Measurements from ENCODE around the gene SMIM3.
"Not testable (repeated sequence)": the region's sequence is repeated elsewhere in the genome, so short reads cannot be mapped to it uniquely, and the experiment has no call there.

The SMIM3 gene

DNA sequence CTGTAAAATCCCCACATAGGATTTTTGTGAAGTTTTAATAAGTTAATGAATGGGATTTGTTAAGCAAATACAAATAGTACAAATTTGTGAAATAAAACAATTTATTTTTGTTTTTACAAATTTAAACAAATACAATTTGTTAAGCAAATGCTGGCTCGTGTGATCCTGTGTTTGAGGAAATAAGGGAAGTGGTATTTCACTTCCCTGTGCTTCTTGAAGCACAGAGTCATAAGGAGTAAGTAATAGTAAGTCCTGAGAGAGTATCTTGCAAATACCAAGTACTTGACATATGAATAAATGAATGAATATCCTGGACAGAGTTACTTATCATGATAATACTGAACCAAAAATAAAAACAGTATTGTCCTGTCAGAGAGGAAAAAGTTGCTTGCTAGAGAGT is 9.1 kb downstream of the SMIM3 start:
- no peak for DNase-seq
- in situ Hi-C loops (cut with HindIII; ENCODE audit: low pct_ligation_motif_present, low pct_unique_long_range_greater_than_20kb, low sequenced_read_pairs): no loop called here

DNA sequence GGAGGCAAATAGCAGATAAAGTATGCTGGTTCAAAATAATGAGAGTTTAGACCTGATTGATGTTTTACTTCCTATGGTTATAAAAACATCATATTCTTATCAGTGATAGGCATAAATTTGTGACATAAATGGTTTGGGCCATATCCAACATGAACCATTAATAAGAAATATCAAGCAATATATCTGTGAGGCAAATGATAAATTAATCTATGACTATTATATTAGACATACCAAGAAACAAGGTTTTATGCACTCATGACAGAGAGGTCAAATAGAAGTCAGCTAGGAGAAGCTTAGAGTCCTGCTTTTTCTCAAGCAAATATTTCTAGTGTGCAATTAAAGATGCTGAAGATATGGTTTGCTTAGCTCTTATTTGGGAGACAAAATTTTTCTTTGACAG is 10.4 kb downstream of the SMIM3 start:
- no peak for DNase-seq
- in situ Hi-C loops (cut with HindIII; ENCODE audit: low pct_ligation_motif_present, low pct_unique_long_range_greater_than_20kb, low sequenced_read_pairs): no loop called here

- no peak for DNase-seq
- in situ Hi-C loops (cut with HindIII; ENCODE audit: low pct_ligation_motif_present, low pct_unique_long_range_greater_than_20kb, low sequenced_read_pairs): no loop called here
These were observed 10.9 kb downstream of the SMIM3 start for GRCh38 chr5:150789450-150789849.

- peak; percentile 78 for DNase-seq
- in situ Hi-C loops (cut with HindIII; ENCODE audit: low pct_ligation_motif_present, low pct_unique_long_range_greater_than_20kb, low sequenced_read_pairs): no loop called here
These were observed 11.5 kb downstream of the SMIM3 start for GRCh38 chr5:150789943-150790611.

- DNase-seq: no peak
- in situ Hi-C loops (cut with HindIII; ENCODE audit: low pct_ligation_motif_present, low pct_unique_long_range_greater_than_20kb, low sequenced_read_pairs): no loop called here
These were observed 13.0 kb downstream of the SMIM3 start for GRCh38 chr5:150791536-150791935.

GRCh38 chr5:150793423-150793888 is 14.9 kb downstream of the SMIM3 start:
- DNase-seq; in situ Hi-C loops (cut with HindIII; ENCODE audit: low pct_ligation_motif_present, low pct_unique_long_range_greater_than_20kb, low sequenced_read_pairs): not testable (repeated sequence)

DNA sequence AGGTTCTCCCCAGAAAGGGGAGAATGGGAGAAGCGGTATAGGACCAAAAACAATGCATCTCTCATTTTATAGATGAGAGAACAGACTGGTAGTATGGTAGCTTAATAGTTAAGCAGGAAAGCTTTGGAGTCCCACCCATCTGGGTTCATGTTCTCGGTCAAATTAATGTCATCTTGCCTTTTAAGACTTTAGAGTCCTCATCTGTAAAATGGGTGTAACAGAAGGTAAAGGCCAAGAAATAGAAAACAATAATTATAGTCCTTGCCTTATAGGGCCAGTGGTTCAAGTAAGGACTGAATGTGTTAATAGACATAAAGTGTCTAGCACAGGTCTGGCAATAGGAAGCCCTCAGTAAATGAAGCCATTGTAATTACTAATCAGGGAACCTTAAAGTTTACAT is 16.4 kb downstream of the SMIM3 start:
- no peak for DNase-seq
- in situ Hi-C loops (cut with HindIII; ENCODE audit: low pct_ligation_motif_present, low pct_unique_long_range_greater_than_20kb, low sequenced_read_pairs): no loop called here

DNA sequence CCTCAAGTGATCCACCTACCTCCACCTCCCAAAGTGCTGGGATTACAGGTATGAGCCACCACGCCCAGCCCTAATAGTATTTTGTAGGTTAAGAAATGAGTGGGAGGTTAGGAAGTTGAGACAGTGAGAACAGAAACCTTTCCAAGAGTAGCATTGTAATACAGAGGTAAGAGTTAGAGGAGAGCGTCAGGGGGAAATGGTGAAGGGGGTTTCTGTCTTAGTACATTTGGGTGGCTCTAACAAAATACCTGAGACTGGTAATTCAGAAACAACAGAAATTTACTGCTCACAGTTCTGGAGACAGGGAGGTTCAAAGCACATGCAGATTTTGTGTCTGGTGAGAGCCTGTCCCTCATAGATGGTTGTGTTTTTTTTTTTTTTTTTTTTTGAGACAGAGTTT is 18.8 kb downstream of the SMIM3 start:
- no peak for DNase-seq
- in situ Hi-C loops (cut with HindIII; ENCODE audit: low pct_ligation_motif_present, low pct_unique_long_range_greater_than_20kb, low sequenced_read_pairs): no loop called here

DNA sequence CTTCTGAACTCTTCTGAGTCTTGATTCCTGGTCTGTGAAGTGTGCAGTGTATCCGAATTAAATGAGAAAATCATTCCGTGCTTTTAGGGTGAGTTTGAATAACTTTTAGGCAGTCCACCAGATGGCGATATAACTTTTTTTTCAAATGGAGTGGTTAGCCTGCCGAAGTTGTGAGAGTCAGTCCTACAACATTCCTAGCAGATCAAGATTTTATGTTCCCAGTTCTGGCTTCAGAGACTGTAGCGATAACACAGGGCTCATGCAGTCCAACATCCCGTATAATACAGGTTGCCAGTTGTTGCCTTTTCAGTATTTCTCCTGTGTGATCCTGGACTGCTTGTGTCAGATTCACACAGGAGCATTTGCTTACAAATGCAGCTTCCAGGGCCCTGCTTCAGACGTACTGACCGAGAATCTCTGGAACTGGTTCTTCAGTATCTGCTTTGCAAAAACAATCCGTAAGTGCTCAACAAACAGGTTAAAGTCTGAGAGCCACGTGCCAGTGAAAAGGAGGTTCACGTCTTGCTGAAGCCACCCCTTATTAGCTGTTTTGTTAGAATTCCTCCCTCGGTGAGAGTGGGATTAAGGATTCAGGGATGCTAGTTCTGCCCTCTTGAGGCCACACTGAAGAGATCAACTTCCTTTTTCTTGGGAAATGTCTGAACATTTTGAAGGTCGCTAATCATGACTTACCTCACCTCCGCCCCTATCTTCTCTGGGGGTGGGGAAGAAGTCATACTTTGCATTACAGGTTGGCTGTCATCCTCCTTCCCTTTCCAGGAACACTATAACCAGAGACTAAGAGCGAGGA is 22.8 kb downstream of the SMIM3 start:
- in situ Hi-C loops (cut with HindIII; ENCODE audit: low pct_ligation_motif_present, low pct_unique_long_range_greater_than_20kb, low sequenced_read_pairs): no loop called here
- peak; percentile 74 for DNase-seq

DNA sequence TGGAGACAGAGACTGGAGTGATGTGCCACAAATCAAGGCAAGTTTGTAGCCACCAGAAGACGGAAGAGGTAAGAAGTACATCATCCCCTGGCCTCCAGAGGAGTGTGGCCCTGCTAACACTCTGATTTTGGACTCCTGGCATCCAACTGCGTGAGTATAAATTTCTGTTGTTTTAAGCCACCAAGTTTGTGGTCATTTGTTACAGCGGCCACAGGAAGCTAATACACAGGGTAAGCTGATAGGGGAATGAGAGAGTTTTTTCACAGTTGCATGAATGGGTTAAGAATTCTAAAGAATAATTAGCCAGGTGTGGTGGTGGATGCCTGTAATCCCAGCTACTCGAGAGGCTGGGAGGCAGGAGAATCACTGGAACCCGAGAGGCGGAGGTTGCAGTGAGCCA is 25.8 kb downstream of the SMIM3 start:
- in situ Hi-C loops (cut with HindIII; ENCODE audit: low pct_ligation_motif_present, low pct_unique_long_range_greater_than_20kb, low sequenced_read_pairs): no loop called here
- no peak for DNase-seq

DNA sequence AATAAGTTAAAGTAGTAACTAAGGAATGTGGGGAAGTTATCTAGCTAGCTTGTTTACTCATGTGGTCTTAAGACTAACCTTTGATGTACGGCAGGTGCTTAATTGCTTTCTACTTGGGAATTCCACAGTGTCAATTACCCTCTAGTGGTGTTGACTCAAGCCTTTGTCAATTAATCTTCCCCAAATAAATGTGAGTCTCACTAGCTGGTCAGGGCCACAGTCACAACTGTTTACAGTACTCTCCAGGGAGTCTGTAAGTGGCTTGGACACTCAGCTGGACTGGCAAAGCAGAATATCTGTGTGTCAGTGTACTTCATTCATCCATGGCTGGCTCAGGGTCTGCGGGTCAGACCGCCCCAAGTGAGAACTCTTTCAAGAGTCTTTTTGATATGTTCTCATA is 30.8 kb downstream of the SMIM3 start:
- in situ Hi-C loops (cut with HindIII; ENCODE audit: low pct_ligation_motif_present, low pct_unique_long_range_greater_than_20kb, low sequenced_read_pairs): no loop called here

GRCh38 chr5:150815010-150815409 is 36.5 kb downstream of the SMIM3 start:
- in situ Hi-C loops (cut with HindIII; ENCODE audit: low pct_ligation_motif_present, low pct_unique_long_range_greater_than_20kb, low sequenced_read_pairs): no loop called here
- DNase-seq: no peak

More for the DNA sequence above, 30.8 kb downstream of the SMIM3 start:
- DNase-seq: no peak

DNA sequence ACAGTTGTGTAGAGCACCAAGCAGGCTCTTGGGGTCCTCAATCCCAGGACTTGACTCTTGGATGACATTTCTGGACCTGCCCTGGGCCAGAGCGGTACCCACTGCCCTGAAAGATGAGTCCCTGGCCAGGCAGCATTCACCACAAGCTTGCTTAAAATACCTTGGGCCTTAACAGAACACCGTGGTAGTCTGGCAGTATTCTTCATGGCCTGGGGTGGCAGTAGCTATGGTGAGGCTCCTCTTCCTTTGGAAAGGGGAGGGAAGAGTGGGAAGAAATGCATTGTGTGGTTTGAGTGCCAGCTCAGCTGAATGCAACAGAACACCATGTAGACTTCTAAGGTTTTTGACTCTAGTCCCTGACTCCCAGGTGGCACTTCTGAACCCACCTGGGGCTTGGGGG is 38.4 kb downstream of the SMIM3 start:
- in situ Hi-C loops (cut with HindIII; ENCODE audit: low pct_ligation_motif_present, low pct_unique_long_range_greater_than_20kb, low sequenced_read_pairs): no loop called here
- no peak for DNase-seq

- in situ Hi-C loops (cut with HindIII; ENCODE audit: low pct_ligation_motif_present, low pct_unique_long_range_greater_than_20kb, low sequenced_read_pairs): no loop called here
These were observed 51.2 kb downstream of the SMIM3 start for GRCh38 chr5:150829744-150830143.

DNA sequence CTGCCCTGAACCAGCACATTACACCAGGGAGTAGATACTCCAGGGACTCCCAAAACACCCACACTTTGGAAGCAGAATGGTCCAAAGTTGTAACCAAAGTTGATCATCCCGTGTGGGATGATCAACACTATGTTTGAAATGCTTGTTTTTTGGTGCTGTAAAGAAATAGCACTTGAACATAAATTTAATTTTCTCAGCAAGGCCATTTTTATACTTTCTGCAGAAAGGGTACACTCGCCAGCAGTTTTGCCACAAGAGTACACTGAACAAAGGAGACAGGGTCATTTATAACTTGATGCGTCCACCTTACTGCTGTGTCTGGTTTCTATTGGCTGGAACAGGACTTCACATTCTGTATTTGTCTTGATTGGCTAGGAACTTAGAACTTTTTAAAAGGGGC is 53.3 kb downstream of the SMIM3 start:
- DNase-seq; in situ Hi-C loops (cut with HindIII; ENCODE audit: low pct_ligation_motif_present, low pct_unique_long_range_greater_than_20kb, low sequenced_read_pairs): not testable (repeated sequence)

More at GRCh38 chr5:150829744-150830143, 51.2 kb downstream of the SMIM3 start:
- DNase-seq: no peak

- no peak for DNase-seq
- in situ Hi-C loops (cut with HindIII; ENCODE audit: low pct_ligation_motif_present, low pct_unique_long_range_greater_than_20kb, low sequenced_read_pairs): no loop called here
These were observed 57.5 kb downstream of the SMIM3 start for GRCh38 chr5:150836064-150836463.

- in situ Hi-C loops (cut with HindIII; ENCODE audit: low pct_ligation_motif_present, low pct_unique_long_range_greater_than_20kb, low sequenced_read_pairs): no loop called here
- DNase-seq: no peak
These were observed 58.1 kb downstream of the SMIM3 start for GRCh38 chr5:150836703-150837102.

- DNase-seq; in situ Hi-C loops (cut with HindIII; ENCODE audit: low pct_ligation_motif_present, low pct_unique_long_range_greater_than_20kb, low sequenced_read_pairs): not testable (repeated sequence)
These were observed 66.8 kb downstream of the SMIM3 start for GRCh38 chr5:150845185-150845859.

DNA sequence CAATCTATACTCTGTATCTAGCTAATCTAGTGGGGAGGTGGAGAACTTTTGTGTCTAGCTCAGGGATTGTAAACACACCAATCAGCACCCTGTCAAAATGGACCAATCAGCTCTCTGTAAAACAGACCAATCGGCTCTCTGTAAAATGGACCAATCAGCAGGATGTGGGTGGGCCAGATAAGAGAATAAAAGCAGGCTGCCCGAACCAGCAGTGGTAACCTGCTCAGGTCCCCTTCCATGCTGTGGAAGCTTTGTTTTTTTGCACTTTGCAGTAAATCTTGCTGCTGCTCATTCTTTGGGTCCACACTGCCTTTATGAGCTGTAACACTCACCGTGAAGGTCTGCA is 67.7 kb downstream of the SMIM3 start, which contains the start of gene IRGM:
IRGM (plus strand) TSS at position 214 of the 346 bp plus-strand sequence. CDS start 1,603 bp downstream, outside the sequence.
- DNase-seq; in situ Hi-C loops (cut with HindIII; ENCODE audit: low pct_ligation_motif_present, low pct_unique_long_range_greater_than_20kb, low sequenced_read_pairs): not testable (repeated sequence)
